Mesothelial cell of epicardium (in vitro differentiated cells): Measurements from ENCODE around the gene TDRD9. TPM values are rescaled to one million over a fixed set of nuclear protein-coding genes. Genes with fewer than 3 reads are reported as not detected.

Source experiments
- DNase-seq, 2 experiments: peaks; one replicate each; pipeline ENCODE4 v3.0.0; 2021; ENCODE audit warnings: low spot score in 2 of 2; ENCODE audit not compliant: unreplicated experiment in 2 of 2
- H3K27ac Mint-ChIP-seq: 2 replicates; pipeline ENCODE4 v1.8.0; 2021; ENCODE audit warnings: mixed read lengths
- H3K27me3 Mint-ChIP-seq: 2 replicates; pipeline ENCODE4 v1.8.0; 2021; ENCODE audit warnings: low read depth, mixed read lengths
- H3K36me3 Mint-ChIP-seq: 2 replicates; pipeline ENCODE4 v1.8.0; 2021; ENCODE audit warnings: mixed read lengths
- H3K4me1 Mint-ChIP-seq: 2 replicates; pipeline ENCODE4 v1.8.0; 2021; ENCODE audit warnings: mixed read lengths
- H3K4me3 Mint-ChIP-seq: 2 replicates; pipeline ENCODE4 v1.8.0; 2021; ENCODE audit warnings: mild to moderate bottlenecking, moderate library complexity, mixed read lengths
- H3K9me3 Mint-ChIP-seq: 2 replicates; pipeline ENCODE4 v1.8.0; 2021; ENCODE audit warnings: mixed read lengths
- CTCF ChIP-seq: fragments of 200-600 bp; sonication (generic); IDR thresholded peaks from one replicate; pipeline ENCODE4 v1.5.0; 2021; ENCODE audit warnings: antibody characterized with exemption; ENCODE audit not compliant: unreplicated experiment
- total RNA-seq: library from RNA; stranded (reverse); gene quantifications from 3 replicates; pipeline ENCODE4 v1.2.1, GENCODE V29; 2021

TDRD9 gene
- total RNA-seq, 1 donor from 2014 or later: not detected

- DNase-seq: no peak
- Mint-ChIP-seq H3K4me3 (no peak overlapping the region), H3K27me3 (peaks cover 7% of the 10 kb centered on the region), H3K4me1 (peaks cover 20% of the 10 kb centered on the region), H3K9me3 (no peaks in the 10 kb centered on the region), H3K27ac (no peak overlapping the region), H3K36me3 (no peaks in the 10 kb centered on the region)
- no peak for TF ChIP-seq CTCF
Measured at GRCh38 chr14:103923863-103924262, 4.4 kb upstream of the TDRD9 start.

DNA sequence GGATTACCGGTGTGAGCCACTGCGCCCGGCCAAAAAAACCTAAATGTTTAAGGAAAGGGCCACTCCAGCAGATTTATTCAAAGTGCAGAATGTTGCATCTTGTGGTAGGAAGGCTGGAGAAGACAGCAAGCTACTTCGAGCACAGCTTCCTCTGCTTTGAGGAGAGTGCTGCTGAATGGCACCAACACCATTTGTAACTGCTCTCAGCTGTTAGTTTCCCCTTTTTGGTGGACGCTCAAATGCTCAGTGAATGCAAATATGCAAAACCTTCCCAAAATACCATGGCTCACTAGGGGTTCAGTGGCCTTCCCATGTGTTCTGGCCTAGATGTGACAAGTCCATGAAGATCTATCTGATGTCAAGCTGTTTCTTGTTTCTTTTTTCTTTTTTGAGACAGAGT lies 2.9 kb upstream of the TDRD9 start:
- H3K36me3 Mint-ChIP-seq: no peaks in the 10 kb centered on the region
- no peak for TF ChIP-seq CTCF
- peaks cover 20% of the 10 kb centered on the region for H3K4me1 Mint-ChIP-seq
- H3K27ac Mint-ChIP-seq: no peak overlapping the region
- no peaks in the 10 kb centered on the region for H3K9me3 Mint-ChIP-seq
- no peak overlapping the region for H3K4me3 Mint-ChIP-seq
- DNase-seq: no peak
- H3K27me3 Mint-ChIP-seq: peaks cover 7% of the 10 kb centered on the region

DNA sequence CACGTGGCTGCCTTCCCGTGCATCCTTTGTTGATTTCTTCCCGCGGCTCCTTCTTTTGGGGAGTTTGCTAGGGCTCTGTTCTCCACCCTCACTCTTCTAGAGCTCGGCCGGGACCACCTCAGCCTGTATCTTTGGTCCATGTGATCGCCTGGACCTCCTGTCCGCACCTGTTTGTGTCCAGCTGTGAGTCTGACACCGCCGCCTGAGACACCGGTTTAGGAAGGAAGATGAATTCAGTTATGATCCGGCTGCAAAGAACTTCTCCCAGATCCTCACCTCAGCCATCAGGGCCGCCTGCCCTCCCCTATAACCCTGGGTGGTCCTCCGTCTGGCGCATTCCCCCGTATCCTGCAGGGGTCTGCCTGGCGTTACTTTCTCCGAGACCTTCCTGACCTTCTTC lies 690 bp upstream of the TDRD9 start:
- H3K4me3 Mint-ChIP-seq: no peak overlapping the region

DNA sequence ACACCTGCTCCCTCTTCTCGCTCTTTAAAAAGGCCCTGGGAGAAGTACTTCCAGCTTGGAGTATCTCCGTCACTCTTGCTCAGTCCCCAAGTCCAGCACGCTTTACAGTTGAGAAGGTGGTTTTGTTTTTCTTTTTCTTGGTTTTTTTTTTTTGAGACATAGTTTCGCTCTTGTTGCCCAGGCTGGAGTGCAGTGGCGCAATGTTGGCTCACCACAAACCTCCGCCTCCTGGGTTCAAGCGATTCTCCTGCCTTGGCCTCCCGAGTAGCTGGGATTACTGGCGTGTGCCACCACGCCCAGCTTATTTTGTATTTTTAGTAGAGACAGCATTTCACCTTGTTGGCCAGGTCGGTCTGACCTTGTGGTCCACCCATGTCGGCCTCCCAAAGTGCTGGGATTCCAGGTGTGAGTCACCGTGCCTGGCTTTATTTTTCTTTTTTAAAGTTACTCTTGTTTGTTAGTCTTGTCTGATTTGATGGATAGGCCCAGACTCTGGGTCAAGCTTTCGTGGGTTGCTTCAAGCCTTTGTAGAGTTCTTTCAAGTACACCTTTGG lies 1.9 kb downstream of the TDRD9 start:
- DNase-seq: no peak
- TF ChIP-seq CTCF: no peak
- Mint-ChIP-seq H3K36me3 (no peaks in the 10 kb centered on the region), H3K9me3 (no peaks in the 10 kb centered on the region), H3K27me3 (peaks cover 17% of the 10 kb centered on the region), H3K4me1 (peaks cover 7% of the 10 kb centered on the region), H3K27ac (no peak overlapping the region), H3K4me3 (no peak overlapping the region)

More for the DNA sequence above, 690 bp upstream of the TDRD9 start:
- H3K27me3 Mint-ChIP-seq: peaks cover 12% of the 10 kb centered on the region
- no peaks in the 10 kb centered on the region for H3K36me3 Mint-ChIP-seq
- no peak for DNase-seq
- no peaks in the 10 kb centered on the region for H3K9me3 Mint-ChIP-seq
- TF ChIP-seq CTCF: no peak
- no peak overlapping the region for H3K27ac Mint-ChIP-seq
- peaks cover 14% of the 10 kb centered on the region for H3K4me1 Mint-ChIP-seq

GRCh38 chr14:103931422-103931821 lies 3.2 kb downstream of the TDRD9 start:
- no peak for TF ChIP-seq CTCF
- peaks cover 22% of the 10 kb centered on the region for H3K27me3 Mint-ChIP-seq
- no peak overlapping the region for H3K4me3 Mint-ChIP-seq
- no peak overlapping the region for H3K27ac Mint-ChIP-seq
- no peak for DNase-seq
- no peaks in the 10 kb centered on the region for H3K36me3 Mint-ChIP-seq
- H3K9me3 Mint-ChIP-seq: no peaks in the 10 kb centered on the region
- H3K4me1 Mint-ChIP-seq: no peaks in the 10 kb centered on the region
